HK-2 (cell line): ENCODE measurements around the gene PAQR5.
"Not testable (repeated sequence)": the region's sequence is repeated elsewhere in the genome, so short reads cannot be mapped to it uniquely, and the experiment has no call there.

Experiments used
- DNase-seq: peaks from one replicate; pipeline ENCODE4 v3.0.0-alpha.2; 2018; ENCODE audit not compliant: unreplicated experiment

The PAQR5 gene

GRCh38 chr15:69357773-69358771, 59.4 kb downstream of the PAQR5 start:
- no peak for DNase-seq

GRCh38 chr15:69358850-69359249, 60.1 kb downstream of the PAQR5 start:
- no peak for DNase-seq

GRCh38 chr15:69359722-69360121, 61.0 kb downstream of the PAQR5 start:
- DNase-seq: no peak

- no peak for DNase-seq
Measured at GRCh38 chr15:69360642-69361041, 61.9 kb downstream of the PAQR5 start.

GRCh38 chr15:69367236-69367635, 68.5 kb downstream of the PAQR5 start:
- DNase-seq: no peak

- DNase-seq: no peak
Measured at GRCh38 chr15:69369631-69370030, 70.9 kb downstream of the PAQR5 start.

- no peak for DNase-seq
Measured at GRCh38 chr15:69373406-69373805, 74.7 kb downstream of the PAQR5 start.

GRCh38 chr15:69375151-69375790, 76.6 kb downstream of the PAQR5 start:
- DNase-seq: no peak

- no peak for DNase-seq
Measured at GRCh38 chr15:69377216-69377970, 78.7 kb downstream of the PAQR5 start.

GRCh38 chr15:69380100-69380725, 81.5 kb downstream of the PAQR5 start:
- no peak for DNase-seq

- DNase-seq: no peak
Measured at GRCh38 chr15:69380726-69381105, 82.0 kb downstream of the PAQR5 start.

- DNase-seq: not testable (repeated sequence)
Measured at GRCh38 chr15:69382176-69382575, 83.5 kb downstream of the PAQR5 start.

- DNase-seq: not testable (repeated sequence)
Measured at GRCh38 chr15:69384066-69384465, 85.4 kb downstream of the PAQR5 start.

GRCh38 chr15:69384626-69385598, 86.2 kb downstream of the PAQR5 start:
- DNase-seq: no peak

- no peak for DNase-seq
Measured at GRCh38 chr15:69385831-69386230, 87.1 kb downstream of the PAQR5 start.

- DNase-seq: no peak
Measured at GRCh38 chr15:69386284-69386683, 87.6 kb downstream of the PAQR5 start.

GRCh38 chr15:69388260-69388705, 89.6 kb downstream of the PAQR5 start:
- DNase-seq: no peak

- no peak for DNase-seq
Measured at GRCh38 chr15:69389426-69389825, 90.7 kb downstream of the PAQR5 start.

GRCh38 chr15:69390575-69390974, 91.9 kb downstream of the PAQR5 start:
- no peak for DNase-seq

- no peak for DNase-seq
Measured at GRCh38 chr15:69391046-69391757, 92.5 kb downstream of the PAQR5 start.
